H9 (cell line): Measurements from ENCODE around the gene SCARB2. TPM values are rescaled to one million over a fixed set of nuclear protein-coding genes. Genes with fewer than 3 reads are reported as not detected.

Source experiments
- DNase-seq: peaks from one replicate; pipeline ENCODE4 v3.0.0-alpha.2; 2017
- H2AFZ ChIP-seq: one replicate; pipeline ENCODE4 v1.6.1; 2013; ENCODE audit warnings: mild to moderate bottlenecking, low read length, control low read depth, moderate library complexity
- H2AK5ac ChIP-seq: 2 replicates; pipeline ENCODE4 v1.6.1; 2013; ENCODE audit warnings: low read length, control low read depth, mixed read lengths; ENCODE audit not compliant: insufficient read length
- H2BK120ac ChIP-seq: one replicate; pipeline ENCODE4 v1.6.1; 2013; ENCODE audit warnings: low read depth, mild to moderate bottlenecking, low read length, control low read depth, inconsistent platforms; ENCODE audit not compliant: poor library complexity, severe bottlenecking
- H2BK12ac ChIP-seq: 2 replicates; pipeline ENCODE4 v1.6.1; 2013; ENCODE audit warnings: low read length, control low read depth, mixed read lengths, low read depth; ENCODE audit not compliant: insufficient read length
- H2BK15ac ChIP-seq: 2 replicates; pipeline ENCODE4 v1.6.1; 2013; ENCODE audit warnings: low read depth, low read length, control low read depth
- H2BK20ac ChIP-seq: one replicate; pipeline ENCODE4 v1.6.1; 2013; ENCODE audit warnings: low read depth, mild to moderate bottlenecking, low read length, control low read depth, inconsistent platforms; ENCODE audit not compliant: poor library complexity, severe bottlenecking
- H2BK5ac ChIP-seq: 2 replicates; pipeline ENCODE4 v1.6.1; 2013; ENCODE audit warnings: low read length, control low read depth, mixed read lengths; ENCODE audit not compliant: insufficient read length
- H3K14ac ChIP-seq: 2 replicates; pipeline ENCODE4 v1.6.1; 2013; ENCODE audit warnings: low read length, control low read depth; ENCODE audit not compliant: insufficient read depth
- H3K18ac ChIP-seq: 2 replicates; pipeline ENCODE4 v1.6.1; 2013; ENCODE audit warnings: low read depth, mild to moderate bottlenecking, mixed read lengths, low read length, control low read depth; ENCODE audit not compliant: insufficient read length
- H3K23ac ChIP-seq: 2 replicates; pipeline ENCODE4 v1.6.1; 2013; ENCODE audit warnings: low read length, control low read depth, mixed read lengths, low read depth; ENCODE audit not compliant: insufficient read length
- H3K23me2 ChIP-seq: 2 replicates; pipeline ENCODE4 v1.6.1; 2013; ENCODE audit warnings: low read depth, mild to moderate bottlenecking, mixed read lengths, low read length, control low read depth; ENCODE audit not compliant: insufficient read length, poor library complexity, severe bottlenecking
- H3K27ac ChIP-seq: 2 replicates; pipeline ENCODE4 v1.5.1; 2013; ENCODE audit warnings: low read length, control low read depth, mixed read lengths, low read depth; ENCODE audit not compliant: insufficient read length
- H3K27me3 ChIP-seq: 2 replicates; pipeline ENCODE4 v1.6.1; 2013; ENCODE audit warnings: low read length, control low read depth, inconsistent platforms; ENCODE audit not compliant: insufficient read depth
- H3K4ac ChIP-seq: 2 replicates; pipeline ENCODE4 v1.6.1; 2013; ENCODE audit warnings: low read depth, mild to moderate bottlenecking, control low read depth, inconsistent platforms, low read length, moderate library complexity
- H3K4me1 ChIP-seq: 2 replicates; pipeline ENCODE4 v1.6.1; 2013; ENCODE audit warnings: low read length, control low read depth, inconsistent platforms; ENCODE audit not compliant: insufficient read depth
- H3K4me2 ChIP-seq: 2 replicates; pipeline ENCODE4 v1.6.1; 2013; ENCODE audit warnings: low read length, control low read depth, mixed read lengths; ENCODE audit not compliant: insufficient read length, insufficient read depth
- H3K56ac ChIP-seq: 2 replicates; pipeline ENCODE4 v1.6.1; 2013; ENCODE audit warnings: low read depth, mild to moderate bottlenecking, mixed read lengths, low read length, control low read depth; ENCODE audit not compliant: insufficient read length
- H3K79me1 ChIP-seq: 2 replicates; pipeline ENCODE4 v1.6.1; 2013; ENCODE audit warnings: low read depth, mild to moderate bottlenecking, moderate library complexity, low read length, control low read depth, inconsistent platforms; ENCODE audit not compliant: insufficient read depth, poor library complexity, severe bottlenecking
- H3K79me2 ChIP-seq: 2 replicates; pipeline ENCODE4 v1.6.1; 2013; ENCODE audit warnings: low read length, control low read depth, inconsistent platforms; ENCODE audit not compliant: insufficient read depth
- H3K9ac ChIP-seq: 2 replicates; pipeline ENCODE4 v1.6.1; 2013; ENCODE audit warnings: low read length, control low read depth, mixed read lengths; ENCODE audit not compliant: insufficient read length; ENCODE audit errors: extremely low read depth
- H3K9me3 ChIP-seq: one replicate; pipeline ENCODE4 v1.6.1; 2013; ENCODE audit warnings: low read depth, low read length, inconsistent platforms; ENCODE audit not compliant: control insufficient read depth
- H3T11ph ChIP-seq: one replicate; pipeline ENCODE4 v1.6.1; 2013; ENCODE audit warnings: mild to moderate bottlenecking, low read length, control low read depth, inconsistent platforms
- H4K20me1 ChIP-seq: one replicate; pipeline ENCODE4 v1.6.1; 2013; ENCODE audit not compliant: control insufficient read depth, insufficient read length, insufficient read depth
- H4K5ac ChIP-seq: 2 replicates; pipeline ENCODE4 v1.6.1; 2013; ENCODE audit warnings: low read depth, mild to moderate bottlenecking, mixed read lengths, low read length, control low read depth; ENCODE audit not compliant: insufficient read length
- H4K8ac ChIP-seq: replicated peaks from 2 replicates; pipeline ENCODE4 v1.6.1; 2013; ENCODE audit warnings: low read length, control low read depth, mixed read lengths, low read depth; ENCODE audit not compliant: insufficient read length
- H4K91ac ChIP-seq: 2 replicates; pipeline ENCODE4 v1.6.1; 2013; ENCODE audit warnings: low read depth, mild to moderate bottlenecking, moderate library complexity, mixed read lengths, low read length, control low read depth; ENCODE audit not compliant: insufficient read length
- H3K27ac Mint-ChIP-seq, 3 experiments: 2 replicates in 2 of 3; 3 replicates in 1 of 3; pipeline ENCODE4 v1.8.0; 2020 to 2021; ENCODE audit warnings: mixed read lengths in 3 of 3, mild to moderate bottlenecking in 1 of 3, moderate library complexity in 1 of 3
- H3K27me3 Mint-ChIP-seq: 2 replicates; pipeline ENCODE4 v1.8.0; 2021; ENCODE audit warnings: low read depth, mild to moderate bottlenecking, moderate library complexity, mixed read lengths
- H3K36me3 Mint-ChIP-seq, 3 experiments: 2 replicates in 2 of 3; 3 replicates in 1 of 3; pipeline ENCODE4 v1.8.0; 2020 to 2021; ENCODE audit warnings: low read depth in 3 of 3, mixed read lengths in 3 of 3; ENCODE audit not compliant: insufficient read depth in 1 of 3
- H3K4me1 Mint-ChIP-seq, 2 experiments: 2 replicates each; pipeline ENCODE4 v1.8.0; 2020; ENCODE audit warnings: mixed read lengths in 2 of 2
- H3K4me3 Mint-ChIP-seq, 2 experiments: 2 replicates in 1 of 2; 3 replicates in 1 of 2; pipeline ENCODE4 v1.8.0; 2020 to 2021; ENCODE audit warnings: mild to moderate bottlenecking in 2 of 2, mixed read lengths in 2 of 2, moderate library complexity in 1 of 2
- H3K9me3 Mint-ChIP-seq, 2 experiments: 2 replicates in 1 of 2; 3 replicates in 1 of 2; pipeline ENCODE4 v1.8.0; 2020; ENCODE audit warnings: mild to moderate bottlenecking in 2 of 2, mixed read lengths in 2 of 2, moderate library complexity in 1 of 2
- WGBS: extraction: QIAGEN DNeasy Blood & Tissue Kit; methylation state at CpG from one replicate; pipeline ENCODE4 v1.1.7; 2013; ENCODE audit warnings: missing lambda C conversion rate, low lambda C conversion rate, mixed read lengths; ENCODE audit not compliant: insufficient read length; ENCODE audit errors: extremely low coverage; 5-methylcytosine and 5-hydroxymethylcytosine counted together
- total RNA-seq: library from RNA; stranded (reverse); gene quantifications from 2 replicates; pipeline ENCODE4 v1.2.1, GENCODE V29; 2021
- TF ChIP-seq, protein P1 (sequence below): fragments of 200-600 bp; sonication (generic); conservative IDR thresholded peaks from 3 replicates; pipeline ENCODE4 v1.8.0; 2021; ENCODE audit warnings: antibody characterized with exemption, mild to moderate bottlenecking

Gene SCARB2
- total RNA-seq, 1 experiment from 2014 or later, result 36.4 TPM

DNA sequence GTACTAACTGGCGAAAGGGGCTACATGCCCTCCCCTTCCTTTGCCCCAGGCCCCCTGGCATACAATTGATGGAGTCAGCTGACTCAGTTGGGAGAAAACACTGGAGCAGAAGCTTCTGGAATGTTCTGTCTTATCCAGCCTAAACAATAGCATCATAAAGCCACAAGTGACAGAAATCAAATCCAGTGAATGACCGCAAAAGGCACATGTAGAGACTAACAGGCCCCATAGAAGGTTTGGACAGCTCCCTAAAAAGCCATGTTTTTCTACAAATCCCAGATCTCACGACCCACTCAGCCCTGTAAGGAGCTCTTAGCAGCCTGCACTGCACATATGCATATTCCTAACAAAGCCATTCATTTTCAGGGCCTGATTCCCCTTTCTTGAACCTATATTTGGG lies 25.1 kb downstream of the SCARB2 start:
- Histone ChIP-seq H3K14ac (no peak overlapping the region), H4K20me1 (no peaks in the 10 kb centered on the region), H2BK15ac (no peak overlapping the region), H3K27me3 (no peaks in the 10 kb centered on the region), H3K23me2 (no peaks in the 10 kb centered on the region), H2BK120ac (no peak overlapping the region), H2BK5ac (no peak overlapping the region), H4K8ac (no peak overlapping the region), H3K4me1 (no peaks in the 10 kb centered on the region), H3K23ac (no peak overlapping the region), H3K9ac (no peak overlapping the region), H2AK5ac (no peak overlapping the region), H2BK12ac (no peak overlapping the region), H3K79me2 (no peaks in the 10 kb centered on the region), H3K79me1 (no peaks in the 10 kb centered on the region), H3K4ac (no peak overlapping the region), H3T11ph (no peak overlapping the region), H3K4me2 (no peak overlapping the region), H4K91ac (no peak overlapping the region), H4K5ac (no peak overlapping the region), H3K27ac (no peak overlapping the region), H2BK20ac (no peak overlapping the region), H3K56ac (no peak overlapping the region), H3K9me3 (peaks cover 5% of the 10 kb centered on the region), H3K18ac (no peak overlapping the region), H2AFZ (no peak overlapping the region)
- no CpG with 5 or more reads among the region's 3 CpGs for WGBS
- H3K4me1 Mint-ChIP-seq, result no peaks in the 10 kb centered on the region
- H3K27me3 Mint-ChIP-seq, result no peaks in the 10 kb centered on the region; the same call in 1 of the 2 replicates
- H3K27ac Mint-ChIP-seq, result no peak overlapping the region
- H3K9me3 Mint-ChIP-seq, result peaks cover 8 to 18% of the 10 kb centered on the region in 2 experiments; a peak in 4 of 5 replicates
- H3K36me3 Mint-ChIP-seq, result peaks cover 25 to 31% (median 31%) of the 10 kb centered on the region in 3 experiments
- TF ChIP-seq, protein P1, sequence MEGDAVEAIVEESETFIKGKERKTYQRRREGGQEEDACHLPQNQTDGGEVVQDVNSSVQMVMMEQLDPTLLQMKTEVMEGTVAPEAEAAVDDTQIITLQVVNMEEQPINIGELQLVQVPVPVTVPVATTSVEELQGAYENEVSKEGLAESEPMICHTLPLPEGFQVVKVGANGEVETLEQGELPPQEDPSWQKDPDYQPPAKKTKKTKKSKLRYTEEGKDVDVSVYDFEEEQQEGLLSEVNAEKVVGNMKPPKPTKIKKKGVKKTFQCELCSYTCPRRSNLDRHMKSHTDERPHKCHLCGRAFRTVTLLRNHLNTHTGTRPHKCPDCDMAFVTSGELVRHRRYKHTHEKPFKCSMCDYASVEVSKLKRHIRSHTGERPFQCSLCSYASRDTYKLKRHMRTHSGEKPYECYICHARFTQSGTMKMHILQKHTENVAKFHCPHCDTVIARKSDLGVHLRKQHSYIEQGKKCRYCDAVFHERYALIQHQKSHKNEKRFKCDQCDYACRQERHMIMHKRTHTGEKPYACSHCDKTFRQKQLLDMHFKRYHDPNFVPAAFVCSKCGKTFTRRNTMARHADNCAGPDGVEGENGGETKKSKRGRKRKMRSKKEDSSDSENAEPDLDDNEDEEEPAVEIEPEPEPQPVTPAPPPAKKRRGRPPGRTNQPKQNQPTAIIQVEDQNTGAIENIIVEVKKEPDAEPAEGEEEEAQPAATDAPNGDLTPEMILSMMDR, result no peak
- no peak for DNase-seq
- no peak overlapping the region for H3K4me3 Mint-ChIP-seq
